HL-60 (cell line): ENCODE data around the gene SERTAD3.

Source experiments
- DNase-seq, 2 experiments: peaks; one replicate each; pipeline ENCODE4 v3.0.0-alpha.2; 2010 to 2020; ENCODE audit warnings: low read depth in 1 of 2, low spot score in 1 of 2
- H3K27ac ChIP-seq: fragments of 250-450 bp; sonication (Bioruptor Pico); replicated peaks from 2 replicates; pipeline ENCODE4 v1.5.1; 2020; ENCODE audit warnings: mild to moderate bottlenecking, moderate library complexity
- H3K27me3 ChIP-seq: fragments of 250-450 bp; sonication (Bioruptor Pico); 2 replicates; pipeline ENCODE4 v1.5.1; 2021; ENCODE audit warnings: mild to moderate bottlenecking, moderate library complexity; ENCODE audit not compliant: insufficient read depth, poor library complexity, severe bottlenecking
- H3K4me3 ChIP-seq: replicated peaks from 2 replicates; pipeline ENCODE4 v1.5.1; 2011; ENCODE audit warnings: mild to moderate bottlenecking, control low read depth, low read length; ENCODE audit not compliant: insufficient read depth
- CTCF ChIP-seq: IDR thresholded peaks from one replicate; pipeline ENCODE4 v1.5.1; 2011; ENCODE audit warnings: low read length, control low read depth, inconsistent platforms; ENCODE audit not compliant: insufficient read depth
- GABPA ChIP-seq: IDR thresholded peaks from 2 replicates; pipeline ENCODE4 v1.6.1; 2012; ENCODE audit warnings: low read depth
- POLR2AphosphoS5 ChIP-seq: IDR thresholded peaks from 2 replicates; pipeline ENCODE4 v1.6.1; 2012; ENCODE audit warnings: low read depth
- REST ChIP-seq: IDR thresholded peaks from 2 replicates; pipeline ENCODE4 v1.6.1; 2012; ENCODE audit warnings: low read depth; ENCODE audit not compliant: insufficient replicate concordance
- SPI1 ChIP-seq: IDR thresholded peaks from 2 replicates; pipeline ENCODE4 v1.6.1; 2012; ENCODE audit warnings: low read depth, mild to moderate bottlenecking, borderline replicate concordance

SERTAD3 gene

GRCh38 chr19:40445780-40446262 is 1.7 kb upstream of the SERTAD3 start:
- Histone ChIP-seq H3K4me3 (no peak overlapping the region), H3K27ac (no peak overlapping the region), H3K27me3 (no peaks in the 10 kb centered on the region)
- DNase-seq: no peak
- TF ChIP-seq SPI1 (no peak), CTCF (no peak), POLR2AphosphoS5 (no peak), REST (no peak), GABPA (no peak)

GRCh38 chr19:40444825-40445312 is 734 bp upstream of the SERTAD3 start:
- Histone ChIP-seq H3K27ac (peak overlapping the region; percentile 83), H3K27me3 (no peaks in the 10 kb centered on the region)
- TF ChIP-seq REST (no peak), GABPA (no peak)

GRCh38 chr19:40443131-40443999 is 770 bp downstream of the SERTAD3 start:
- Histone ChIP-seq H3K27ac (peak overlapping the region; percentile 83), H3K27me3 (no peaks in the 10 kb centered on the region), H3K4me3 (peak overlapping the region; percentile 60)
- TF ChIP-seq REST: no peak
- TF ChIP-seq SPI1: peak; percentile 3; the same call in 1 of the 2 replicates
- DNase-seq: peak; percentile 98 to 100

More at GRCh38 chr19:40444825-40445312, 734 bp upstream of the SERTAD3 start:
- no peak for DNase-seq
- peak overlapping the region; percentile 60 for H3K4me3 ChIP-seq
